Measurements from ENCODE around the gene NQO1. TPM values are rescaled to one million over a fixed set of nuclear protein-coding genes. Genes with fewer than 3 reads are reported as not detected.
A peak's percentile ranks its signal among the peaks of the same experiment; 100 is the strongest.

The NQO1 gene
- total and polyA plus RNA-seq, 9 of the 15 experiments (the other 6 are each of a cell fraction or from before 2014, with no cell fraction given): 96.7 to 198 (median 122) TPM

GRCh38 chr16:69724414-69724873, 1.9 kb downstream of the NQO1 start:
- Histone ChIP-seq H3K79me2 (ENCODE audit: control insufficient read depth, insufficient read depth, low read length) (peaks cover 57% of the 10 kb centered on the region), H3K4me2 (ENCODE audit: insufficient read depth, low read length) (peak overlapping the region; percentile 13; the same call in 1 of the 2 replicates), H3K9me1 (ENCODE audit: control insufficient read depth, insufficient read depth, low read length) (no peaks in the 10 kb centered on the region), H3K27ac (ENCODE audit: extremely low read depth, low read depth, low read length) (peak overlapping the region; percentile 97; the same call in 1 of the 3 replicates), H3K9ac (ENCODE audit: insufficient read depth in 1 of 2, low read depth in 2 of 2, low read length in 2 of 2) (no peak overlapping the region), H3K4me1 (replicated peaks in 1 of 2; ENCODE audit: control insufficient read depth in 2 of 2, insufficient read depth in 2 of 2, low read length in 2 of 2) (peaks cover 26 to 44% of the 10 kb centered on the region in 2 experiments; a peak in 4 of 5 replicates), H3K36me3 (ENCODE audit: control insufficient read depth, insufficient read depth, low read length) (peaks cover 6% of the 10 kb centered on the region; the same call in 1 of the 3 replicates), H3K9me3 (replicated peaks; ENCODE audit: control insufficient read depth, insufficient read depth, low read depth, low read length) (no peaks in the 10 kb centered on the region), H3K27me3 (ENCODE audit: control insufficient read depth in 2 of 2, insufficient read depth in 2 of 2, low read length in 2 of 2) (no peaks in the 10 kb centered on the region; a peak in 1 of 5 replicates), H2AFZ (ENCODE audit: low read depth, low read length) (no peak overlapping the region), H3K4me3 (no peak overlapping the region), H4K20me1 (replicated peaks; ENCODE audit: control insufficient read depth, insufficient read depth, low read length) (no peaks in the 10 kb centered on the region)
- no peak for FAIRE-seq
- CTCF ChIA-PET (ENCODE audit: low intra/inter-chr PET ratio): no interaction called here
- intact Hi-C loops (cut with micrococcal nuclease) (no loop called here), in situ Hi-C loops (cut with MboI) (no loop called here)
- DNase-seq (ENCODE audit: extremely low read depth in 1 of 4, low spot score in 3 of 4): no peak
- no peak for TF ChIP-seq ZNF146 (CRISPR knock-in tag; IDR thresholded peaks at IDR 0.05; ENCODE audit: unreplicated experiment)
- no peak for TF ChIP-seq HDGF (IDR thresholded peaks at IDR 0.05)
- no peak for TF ChIP-seq ZNF778 (CRISPR knock-in tag; IDR thresholded peaks at IDR 0.05)
- TF ChIP-seq EZH2 (IDR thresholded peaks at IDR 0.05; ENCODE audit: borderline replicate concordance, low read depth, low read length): no peak
- TF ChIP-seq ZNF518B (CRISPR knock-in tag; IDR thresholded peaks at IDR 0.05): no peak
- TF ChIP-seq CBX1 (IDR thresholded peaks at IDR 0.05; ENCODE audit: low read depth): no peak
- TF ChIP-seq SMAD4 (CRISPR knock-in tag; conservative IDR thresholded peaks at IDR 0.05): no peak
- TF ChIP-seq FUS (optimal IDR thresholded peaks at IDR 0.05; ENCODE audit: low read depth, low read length): no peak
- POLR2A ChIA-PET: interaction anchor here (0.7 to 8.6 kb wide), 13 partner anchors 11 to 1198 kb away, joined by 3 to 66 read pairs (median 4); partner anchors contain the start of gene NOB1
- 100% methylated on average over 2 of the region's 2 CpGs for WGBS (ENCODE audit: insufficient coverage, low coverage, missing lambda C conversion rate)
- BruUV-seq (replicated peaks): no TSS peak
- ATAC-seq: no peak

Measured in K562 (cell line).